Activated naive CD4-positive, alpha-beta T cell treated with anti-CD3 and anti-CD28 coated beads, Interleukin-2, amount 50 U/mL, for 16 hours (primary cell): ENCODE data around the gene SCT.

Experiments used
- DNase-seq: peaks from one replicate; pipeline ENCODE4 v3.0.0-alpha.2; 2020

Gene SCT

GRCh38 chr11:620935-621814 is 5.8 kb downstream of the SCT start:
- DNase-seq, result no peak

GRCh38 chr11:620201-620600 is 6.8 kb downstream of the SCT start:
- DNase-seq, result no peak

- no peak for DNase-seq
Measured at GRCh38 chr11:619628-620050, 7.3 kb downstream of the SCT start.

- DNase-seq, result no peak
Measured at GRCh38 chr11:618856-619627, 7.9 kb downstream of the SCT start.

- DNase-seq, result no peak
Measured at GRCh38 chr11:617912-618682, 8.9 kb downstream of the SCT start.

- DNase-seq, result no peak
Measured at GRCh38 chr11:617199-617911, 9.6 kb downstream of the SCT start.

GRCh38 chr11:616320-617198 is 10.4 kb downstream of the SCT start:
- no peak for DNase-seq

- peak; percentile 75 for DNase-seq
Measured at GRCh38 chr11:615504-616319, 11.3 kb downstream of the SCT start, which contains the start of gene IRF7. IRF7 (minus strand) TSS chr11:615950; CDS start chr11:615364, 586 bp downstream.

GRCh38 chr11:614623-615503 is 12.1 kb downstream of the SCT start:
- no peak for DNase-seq

GRCh38 chr11:614021-614622 is 12.9 kb downstream of the SCT start:
- DNase-seq, result no peak

GRCh38 chr11:613369-613968 is 13.5 kb downstream of the SCT start:
- peak; percentile 82 for DNase-seq

- DNase-seq, result no peak
Measured at GRCh38 chr11:612961-613300, 14.1 kb downstream of the SCT start.

GRCh38 chr11:612201-612960 is 14.6 kb downstream of the SCT start:
- DNase-seq, result no peak

- DNase-seq, result no peak
Measured at GRCh38 chr11:611001-611996, 15.7 kb downstream of the SCT start.

GRCh38 chr11:610146-610801 is 16.7 kb downstream of the SCT start:
- no peak for DNase-seq

- no peak for DNase-seq
Measured at GRCh38 chr11:609341-609811, 17.6 kb downstream of the SCT start.
